Calu3 (cell line): Measurements from ENCODE around the gene ALAD. TPM values are rescaled to one million over a fixed set of nuclear protein-coding genes. Genes with fewer than 3 reads are reported as not detected.

Source experiments
- BruUV-seq: library from RNA; stranded (reverse); fragments of 400-500 nt; replicated peaks from 2 replicates; lab custom pipeline; 2021; lab: Mats Ljungman, UMichigan
- CTCF ChIA-PET: fragments of 300-600 bp; sonication (Branson Sonifier 250); formaldehyde crosslinking; loops from one replicate; lab custom pipeline; 2022; ENCODE audit warnings: antibody characterized with exemption; lab: Charles Lee
- DNase-seq: peaks from one replicate; pipeline ENCODE4 v3.0.0; 2022
- H3K27ac Mint-ChIP-seq: one replicate; pipeline ENCODE4 v1.8.0; 2022; ENCODE audit warnings: mixed read lengths; ENCODE audit not compliant: unreplicated experiment
- H3K27me3 Mint-ChIP-seq: one replicate; pipeline ENCODE4 v1.8.0; 2022; ENCODE audit warnings: mixed read lengths; ENCODE audit not compliant: unreplicated experiment
- H3K36me3 Mint-ChIP-seq: one replicate; pipeline ENCODE4 v1.8.0; 2022; ENCODE audit warnings: mild to moderate bottlenecking, moderate library complexity, mixed read lengths; ENCODE audit not compliant: insufficient read depth, unreplicated experiment
- H3K4me1 Mint-ChIP-seq: one replicate; pipeline ENCODE4 v1.8.0; 2022; ENCODE audit warnings: mild to moderate bottlenecking, low read depth, mixed read lengths; ENCODE audit not compliant: unreplicated experiment
- H3K4me3 Mint-ChIP-seq: one replicate; pipeline ENCODE4 v1.8.0; 2022; ENCODE audit warnings: mild to moderate bottlenecking, low read depth, moderate library complexity, mixed read lengths; ENCODE audit not compliant: unreplicated experiment
- H3K9me3 Mint-ChIP-seq: one replicate; pipeline ENCODE4 v1.8.0; 2022; ENCODE audit warnings: low read depth, mixed read lengths; ENCODE audit not compliant: unreplicated experiment
- CTCF ChIP-seq: fragments of 200-600 bp; IDR thresholded peaks from one replicate; pipeline ENCODE4 v1.8.0; 2022; ENCODE audit warnings: antibody characterized with exemption; ENCODE audit not compliant: unreplicated experiment
- intact Hi-C: fragments of 100-400 bp; cut with micrococcal nuclease; formaldehyde crosslinking; loops from one replicate; pipeline ENCODE4 v1.10.0; 2022; ENCODE audit not compliant: unreplicated experiment
- total RNA-seq: library from RNA; stranded (reverse); gene quantifications from 2 replicates; pipeline ENCODE4 v1.2.3, GENCODE V29; 2022

Gene ALAD
- total RNA-seq, 1 experiment from 2014 or later: 20.6 TPM

DNA sequence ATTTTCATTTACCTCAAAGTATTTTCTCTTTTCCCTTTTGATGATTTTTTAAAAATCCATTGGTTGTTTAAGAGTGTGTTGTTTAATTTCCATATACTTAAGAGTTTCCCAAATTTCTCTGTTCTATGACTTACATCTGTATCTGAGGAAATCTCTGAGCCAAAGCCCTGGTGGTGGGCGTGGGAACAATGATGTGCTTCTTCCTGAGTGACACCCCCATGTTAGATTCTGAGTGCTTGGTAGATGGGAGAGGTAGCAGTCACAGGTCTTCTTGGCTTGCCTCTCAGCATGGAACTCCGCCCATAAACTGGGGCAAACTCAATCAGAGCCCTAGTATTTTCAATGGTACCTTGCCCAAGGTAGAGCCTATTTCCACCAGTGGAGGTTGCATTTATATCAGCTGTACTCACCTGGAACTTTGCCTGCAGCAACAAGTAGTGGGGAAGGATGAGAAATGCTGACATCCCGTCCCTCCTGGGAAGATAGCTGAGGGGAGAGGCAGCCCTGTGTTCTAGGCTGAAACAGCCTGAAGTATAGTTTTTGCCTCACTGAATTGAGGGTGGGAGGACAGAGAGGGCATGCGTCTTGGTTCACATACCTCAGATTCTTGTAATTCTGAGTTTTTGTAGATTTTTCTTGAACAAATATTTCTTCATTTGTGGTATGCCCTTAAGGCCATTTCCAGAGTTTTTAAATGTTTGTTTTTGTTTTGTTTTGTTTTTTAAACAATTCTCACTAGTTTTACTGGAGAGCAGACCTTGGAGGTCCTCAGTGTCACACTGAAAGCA lies 35.8 kb upstream of the ALAD start:
- intact Hi-C loops: no loop called here
- Mint-ChIP-seq H3K27ac (no peak overlapping the region), H3K27me3 (peaks cover 24% of the 10 kb centered on the region), H3K36me3 (no peaks in the 10 kb centered on the region), H3K9me3 (no peaks in the 10 kb centered on the region), H3K4me3 (no peak overlapping the region), H3K4me1 (no peaks in the 10 kb centered on the region)
- TF ChIP-seq CTCF: no peak
- CTCF ChIA-PET: no interaction called here
- DNase-seq: no peak
- no TSS peak for BruUV-seq

DNA sequence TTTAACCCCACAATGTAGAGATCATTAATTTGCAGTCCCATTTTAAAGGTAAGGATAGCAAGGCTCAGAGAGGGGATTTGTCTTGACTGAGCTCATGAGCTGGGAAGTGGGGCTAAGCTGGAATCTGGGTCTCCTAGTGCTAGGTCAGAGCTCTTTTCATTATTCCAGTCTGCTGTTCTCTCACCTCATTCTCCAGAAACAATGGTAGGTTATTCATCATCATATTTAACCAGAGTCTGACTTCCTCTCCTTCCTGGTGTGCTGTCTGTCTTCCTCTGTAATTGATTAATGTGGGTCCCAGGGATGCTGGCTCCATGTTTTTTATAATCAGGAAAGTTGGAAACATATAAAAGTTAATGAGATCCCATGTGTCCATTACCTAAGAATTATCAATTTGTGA lies 30.1 kb upstream of the ALAD start:
- no peak overlapping the region for H3K4me3 Mint-ChIP-seq
- no peak overlapping the region for H3K27ac Mint-ChIP-seq
- no peak for TF ChIP-seq CTCF
- intact Hi-C loops: no loop called here
- H3K4me1 Mint-ChIP-seq: no peaks in the 10 kb centered on the region
- H3K27me3 Mint-ChIP-seq: peaks cover 36% of the 10 kb centered on the region
- no TSS peak for BruUV-seq
- CTCF ChIA-PET: interaction anchor here (0.7 to 0.8 kb wide), 2 partner anchors 58 to 227 kb away, joined by 3 read pairs; no protein-coding TSS in a partner anchor
- no peaks in the 10 kb centered on the region for H3K9me3 Mint-ChIP-seq
- no peak for DNase-seq
- no peaks in the 10 kb centered on the region for H3K36me3 Mint-ChIP-seq

GRCh38 chr9:113428062-113428615 lies 27.1 kb upstream of the ALAD start:
- BruUV-seq: no TSS peak
- no peaks in the 10 kb centered on the region for H3K36me3 Mint-ChIP-seq
- DNase-seq: no peak
- intact Hi-C loops: no loop called here
- H3K4me3 Mint-ChIP-seq: no peak overlapping the region
- H3K27ac Mint-ChIP-seq: no peak overlapping the region
- TF ChIP-seq CTCF: no peak
- no peaks in the 10 kb centered on the region for H3K9me3 Mint-ChIP-seq
- peaks cover 39% of the 10 kb centered on the region for H3K27me3 Mint-ChIP-seq
- CTCF ChIA-PET: no interaction called here
- H3K4me1 Mint-ChIP-seq: no peaks in the 10 kb centered on the region

GRCh38 chr9:113427629-113428028 lies 26.5 kb upstream of the ALAD start:
- Mint-ChIP-seq H3K27ac (no peak overlapping the region), H3K27me3 (peaks cover 34% of the 10 kb centered on the region), H3K36me3 (no peaks in the 10 kb centered on the region), H3K4me3 (no peak overlapping the region), H3K9me3 (no peaks in the 10 kb centered on the region), H3K4me1 (no peaks in the 10 kb centered on the region)
- intact Hi-C loops: no loop called here
- no TSS peak for BruUV-seq
- TF ChIP-seq CTCF: no peak
- CTCF ChIA-PET: no interaction called here
- no peak for DNase-seq
